ENCODE results near the gene IFI44L. TPM values are rescaled to one million over a fixed set of nuclear protein-coding genes. Genes with fewer than 3 reads are reported as not detected.

The IFI44L gene
- total and polyA plus RNA-seq, 4 donors = 2.1 to 6.5 (median 2.9) TPM

- H3K36me3 ChIP-seq (ENCODE audit: control insufficient read depth in 4 of 4, insufficient read depth in 3 of 4, low read depth in 1 of 4, low read length in 3 of 4) = no peaks in the 10 kb centered on the region
- no peak overlapping the region for H3K9ac ChIP-seq (ENCODE audit: low read depth in 1 of 2, low read length in 2 of 2)
- DNase-seq (ENCODE audit: low spot score) = no peak
- no peak overlapping the region for H3K27ac ChIP-seq (ENCODE audit: low read depth in 1 of 2, low read length in 2 of 2)
- H3K4me3 ChIP-seq (ENCODE audit: low read depth in 1 of 3, low read length in 3 of 3) = no peak overlapping the region
- peaks cover 0 to 1% (median 0%) of the 10 kb centered on the region in 4 donors for H3K9me3 ChIP-seq (ENCODE audit: control insufficient read depth in 4 of 4, low read length in 3 of 4)
- H3K4me1 ChIP-seq (ENCODE audit: control insufficient read depth in 4 of 4, insufficient read depth in 4 of 4, low read length in 3 of 4) = peaks cover 0 to 11% (median 2%) of the 10 kb centered on the region in 4 donors
- no peaks in the 10 kb centered on the region for H3K27me3 ChIP-seq (ENCODE audit: control insufficient read depth in 4 of 4, insufficient read depth in 4 of 4, low read length in 3 of 4)
- 94% methylated on average over 1 of the region's 1 CpG for whole genome bisulfite sequencing
- TF ChIP-seq FOXA2 (IDR thresholded peaks at IDR 0.05) = no peak
- TF ChIP-seq NR2F2 (IDR thresholded peaks at IDR 0.05) = no peak
- no peak for TF ChIP-seq CTCF (IDR thresholded peaks at IDR 0.05; ENCODE audit: low read depth, low read length, missing input control)
- TF ChIP-seq HNF4A (conservative IDR thresholded peaks at IDR 0.05) = no peak
- no peak for TF ChIP-seq HNF4G (IDR thresholded peaks at IDR 0.05)
- TF ChIP-seq RXRA (IDR thresholded peaks at IDR 0.05) = no peak
- no peak for TF ChIP-seq TAF1 (conservative IDR thresholded peaks at IDR 0.05)
- no peak for TF ChIP-seq ATF3 (IDR thresholded peaks at IDR 0.05)
- TF ChIP-seq EGR1 (IDR thresholded peaks at IDR 0.05; ENCODE audit: low read depth in 2 of 2) = no peak
- no peak for TF ChIP-seq REST (IDR thresholded peaks at IDR 0.05)
- no peak for TF ChIP-seq YY1 (IDR thresholded peaks at IDR 0.05)
Measured at GRCh38 chr1:78647238-78647637, 27.0 kb downstream of the IFI44L start.

- Histone ChIP-seq H3K27me3 (ENCODE audit: control insufficient read depth in 4 of 4, insufficient read depth in 4 of 4, low read length in 3 of 4) (no peaks in the 10 kb centered on the region), H3K36me3 (ENCODE audit: control insufficient read depth in 4 of 4, insufficient read depth in 3 of 4, low read depth in 1 of 4, low read length in 3 of 4) (peaks cover 0 to 1% (median 0%) of the 10 kb centered on the region in 4 donors), H3K27ac (ENCODE audit: low read depth in 1 of 2, low read length in 2 of 2) (peak within 1 kb of the TSS in 1 of 2 donors; percentile 65), H3K4me3 (ENCODE audit: low read depth in 1 of 3, low read length in 3 of 3) (peak within 1 kb of the TSS; percentile 42 to 76 (median 63)), H3K9ac (ENCODE audit: low read depth in 1 of 2, low read length in 2 of 2) (peak within 1 kb of the TSS; percentile 86 to 93), H3K9me3 (ENCODE audit: control insufficient read depth in 4 of 4, low read length in 3 of 4) (no peaks in the 10 kb centered on the region), H3K4me1 (ENCODE audit: control insufficient read depth in 4 of 4, insufficient read depth in 4 of 4, low read length in 3 of 4) (peaks cover 0 to 11% (median 4%) of the 10 kb centered on the region in 4 donors)
- TF ChIP-seq ZBTB33 (IDR thresholded peaks at IDR 0.05) = no peak
- peak; percentile 94 for TF ChIP-seq TAF1 (conservative IDR thresholded peaks at IDR 0.05)
- peak; percentile 95 for TF ChIP-seq YY1 (IDR thresholded peaks at IDR 0.05)
- no peak for TF ChIP-seq RAD21 (IDR thresholded peaks at IDR 0.05)
- TF ChIP-seq SP1 (IDR thresholded peaks at IDR 0.05) = no peak
- peak in 1 of 2 donors; percentile 13 for TF ChIP-seq GABPA (IDR thresholded peaks at IDR 0.05 in 1 of 2, conservative IDR thresholded peaks at IDR 0.05 in 1 of 2)
- TF ChIP-seq REST (IDR thresholded peaks at IDR 0.05) = peak; percentile 78
- TF ChIP-seq HNF4A (conservative IDR thresholded peaks at IDR 0.05) = no peak
- no peak for DNase-seq (ENCODE audit: low spot score)
Measured at GRCh38 chr1:78649628-78650027, 29.4 kb downstream of the IFI44L start, which contains the start of gene IFI44. Gene IFI44, plus strand, starts transcription at chr1:78649831. Its CDS starts 365 bp downstream, at chr1:78650196.
